LNCAP (cell line): Measurements from ENCODE around the gene HLA-DQA1.
A peak's percentile ranks its signal among the peaks of the same experiment; 100 is the strongest.

ENCODE experiments used
- CTCF ChIP-seq: fragments of 450-650 bp; IDR thresholded peaks from 2 replicates; pipeline ENCODE4 v1.5.1; 2017; ENCODE audit warnings: mild to moderate bottlenecking

HLA-DQA1 gene

GRCh38 chr6:32613475-32613874 is 23.7 kb upstream of the HLA-DQA1 start:
- TF ChIP-seq CTCF = no peak

- TF ChIP-seq CTCF = no peak
Observed at GRCh38 chr6:32614366-32615081, 22.7 kb upstream of the HLA-DQA1 start.

- TF ChIP-seq CTCF = no peak
Observed at GRCh38 chr6:32615885-32616532, 21.2 kb upstream of the HLA-DQA1 start.

GRCh38 chr6:32617751-32618150 is 19.5 kb upstream of the HLA-DQA1 start:
- TF ChIP-seq CTCF = no peak

- TF ChIP-seq CTCF = no peak
Observed at GRCh38 chr6:32621372-32621771, 15.8 kb upstream of the HLA-DQA1 start.

GRCh38 chr6:32622545-32623401 is 14.4 kb upstream of the HLA-DQA1 start:
- peak; percentile 42; the same call in 1 of the 2 replicates for TF ChIP-seq CTCF

GRCh38 chr6:32623693-32624092 is 13.5 kb upstream of the HLA-DQA1 start:
- TF ChIP-seq CTCF = no peak
